ENCODE data around the gene CCDC13.

DNA sequence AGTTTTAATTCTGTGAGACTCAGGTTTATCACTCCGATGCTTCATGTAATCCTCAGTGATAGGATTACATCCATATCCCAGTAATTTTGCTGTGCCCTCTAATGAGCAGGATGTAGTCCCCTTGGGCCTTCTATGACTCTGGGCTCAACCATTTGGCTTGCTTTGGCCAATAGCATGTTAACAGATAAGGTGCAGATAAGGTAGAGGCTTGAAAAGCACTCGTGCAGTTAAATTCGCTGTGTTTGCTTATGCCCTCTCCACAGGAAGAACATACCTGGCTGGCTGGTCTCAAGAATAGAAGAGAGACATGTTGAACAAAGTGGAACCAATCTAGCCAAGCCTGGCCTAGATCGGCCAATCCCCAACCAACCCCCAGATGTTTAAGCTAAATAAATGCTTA lies 20.1 kb downstream of the CCDC13 start:
- no peak for TF ChIP-seq GLIS3 (CRISPR knock-in tag; IDR thresholded peaks at IDR 0.05)
- TF ChIP-seq RARB (CRISPR knock-in tag; IDR thresholded peaks at IDR 0.05): no peak
- no peak for TF ChIP-seq ZFP30 (CRISPR knock-in tag; IDR thresholded peaks at IDR 0.05)
- no peak for TF ChIP-seq SNAI2 (CRISPR knock-in tag; IDR thresholded peaks at IDR 0.05)
